ENCODE data around the gene ZC3H12C.
"Not testable (repeated sequence)": the region's sequence is repeated elsewhere in the genome, so short reads cannot be mapped to it uniquely, and the experiment has no call there.

Gene ZC3H12C

DNA sequence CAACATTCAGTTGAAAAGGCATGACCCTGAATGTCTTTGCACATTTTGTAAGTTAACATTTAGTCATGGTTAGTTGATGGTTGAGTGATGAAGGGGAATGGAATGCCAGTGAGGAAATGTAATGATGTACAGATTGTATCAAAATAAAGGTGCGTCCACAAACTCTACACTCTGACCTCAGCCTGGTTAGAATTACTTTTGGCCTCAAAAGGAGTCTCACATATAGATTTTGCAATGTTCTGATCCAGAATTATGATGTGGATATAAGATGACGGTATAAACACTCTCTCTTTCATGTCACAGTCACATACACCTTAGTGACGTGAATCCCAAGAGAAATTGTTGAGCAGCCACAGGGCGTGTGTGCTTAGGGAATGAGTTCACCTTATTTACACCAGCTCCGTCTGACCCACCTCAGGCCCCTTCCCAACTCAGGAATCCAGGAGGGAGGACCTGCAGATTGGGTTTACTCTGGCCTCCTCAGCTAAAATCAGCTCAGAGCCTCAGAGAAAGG, 103.1 kb downstream of the ZC3H12C start:
- H3K9me3 Mint-ChIP-seq, result no peaks in the 10 kb centered on the region
- no peak overlapping the region for H3K27ac Mint-ChIP-seq
- peaks cover 7% of the 10 kb centered on the region for H3K4me1 Mint-ChIP-seq
- H3K4me3 Mint-ChIP-seq, result no peak overlapping the region
- no peaks in the 10 kb centered on the region for H3K27me3 Mint-ChIP-seq
- no peaks in the 10 kb centered on the region for H3K36me3 Mint-ChIP-seq

GRCh38 chr11:110196884-110197420, 103.8 kb downstream of the ZC3H12C start:
- no peak overlapping the region for H3K27ac Mint-ChIP-seq

DNA sequence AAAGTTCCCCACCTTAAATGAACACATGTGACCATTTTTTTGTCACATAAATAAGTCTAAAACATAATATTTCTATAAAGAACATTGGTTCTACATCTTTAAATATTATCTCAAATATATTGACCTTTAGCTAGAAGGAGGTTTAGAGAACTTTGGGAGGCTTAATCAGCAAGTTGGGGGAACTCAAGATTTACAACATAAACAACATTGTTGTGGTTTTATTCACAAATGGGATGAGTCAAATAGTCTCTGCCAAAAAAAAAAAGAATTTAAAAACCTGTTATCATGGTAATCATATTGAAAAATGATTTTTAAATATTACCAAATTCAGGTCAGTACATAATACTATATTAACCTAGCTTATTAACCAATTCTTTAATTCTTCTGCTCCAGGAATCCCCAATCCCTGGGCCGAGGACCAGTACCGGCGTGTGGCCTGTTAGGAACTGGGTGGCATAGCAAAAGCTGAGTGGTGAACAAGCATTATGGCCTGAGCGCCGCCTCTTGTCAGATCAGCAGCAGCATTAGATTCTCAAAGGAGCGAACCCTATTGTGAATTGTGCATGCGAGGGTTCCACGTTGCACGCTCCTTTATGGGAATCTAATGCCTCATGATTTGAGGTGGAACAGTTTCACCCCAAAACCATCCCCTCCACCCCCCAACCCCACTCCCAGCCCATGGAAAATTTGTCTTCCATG, 105.0 kb downstream of the ZC3H12C start:
- Mint-ChIP-seq H3K4me3 (no peak overlapping the region), H3K27ac (no peak overlapping the region), H3K36me3 (no peaks in the 10 kb centered on the region), H3K27me3 (no peaks in the 10 kb centered on the region), H3K9me3 (no peaks in the 10 kb centered on the region), H3K4me1 (no peaks in the 10 kb centered on the region)

More at GRCh38 chr11:110196884-110197420, 103.8 kb downstream of the ZC3H12C start:
- Mint-ChIP-seq H3K27me3 (no peaks in the 10 kb centered on the region), H3K36me3 (no peaks in the 10 kb centered on the region), H3K4me3 (no peak overlapping the region), H3K9me3 (no peaks in the 10 kb centered on the region), H3K4me1 (peaks cover 7% of the 10 kb centered on the region)

GRCh38 chr11:110199184-110199981, 106.2 kb downstream of the ZC3H12C start:
- Mint-ChIP-seq H3K27me3 (no peaks in the 10 kb centered on the region), H3K27ac (no peak overlapping the region), H3K4me1 (no peaks in the 10 kb centered on the region), H3K4me3 (no peak overlapping the region), H3K9me3 (no peaks in the 10 kb centered on the region), H3K36me3 (no peaks in the 10 kb centered on the region)

DNA sequence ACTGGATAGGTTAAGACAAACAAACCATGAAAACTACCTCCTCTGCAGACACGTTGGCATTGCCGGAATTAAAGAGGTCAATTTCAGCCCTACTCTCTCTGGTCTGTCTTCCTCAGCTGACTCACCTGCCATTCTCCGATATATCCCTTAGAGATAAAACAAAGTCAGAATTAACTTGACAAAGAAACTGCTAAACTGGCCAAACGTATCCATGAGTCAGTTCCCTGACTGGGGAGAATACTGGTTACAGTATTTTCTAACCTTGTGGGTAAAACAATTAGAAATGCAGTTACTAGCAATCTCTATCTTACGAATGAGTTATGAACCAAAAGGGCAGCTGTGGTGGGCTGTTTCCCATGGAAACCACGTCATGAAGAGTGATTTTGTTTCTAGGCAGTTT, 107.0 kb downstream of the ZC3H12C start:
- Mint-ChIP-seq H3K9me3 (no peaks in the 10 kb centered on the region), H3K36me3 (no peaks in the 10 kb centered on the region), H3K27ac (no peak overlapping the region), H3K4me1 (no peaks in the 10 kb centered on the region), H3K27me3 (no peaks in the 10 kb centered on the region), H3K4me3 (no peak overlapping the region)

DNA sequence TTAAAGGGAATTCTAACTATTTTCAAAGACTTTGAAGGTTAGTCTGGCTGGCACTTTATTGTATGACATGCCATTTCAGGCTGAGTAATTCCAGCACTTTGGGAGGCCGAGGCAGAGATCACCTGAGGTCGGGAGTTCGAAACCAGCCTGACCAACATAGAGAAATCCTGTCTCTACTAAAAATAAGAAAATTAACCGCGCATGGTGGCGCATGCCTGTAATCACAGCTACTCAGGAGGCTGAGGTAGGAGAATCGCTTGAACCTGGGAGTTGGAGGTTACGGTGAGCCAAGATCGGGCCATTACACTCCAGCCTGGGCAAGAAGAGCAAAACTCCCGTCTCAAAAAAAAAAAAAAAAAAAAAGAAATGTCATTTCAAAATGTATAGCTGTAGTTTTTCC, 107.6 kb downstream of the ZC3H12C start:
- Mint-ChIP-seq H3K9me3 (no peaks in the 10 kb centered on the region), H3K4me3 (no peak overlapping the region), H3K27ac (no peak overlapping the region), H3K4me1 (no peaks in the 10 kb centered on the region), H3K27me3 (no peaks in the 10 kb centered on the region), H3K36me3 (no peaks in the 10 kb centered on the region)

- no peak overlapping the region for H3K4me3 Mint-ChIP-seq
- H3K27me3 Mint-ChIP-seq, result no peaks in the 10 kb centered on the region
- H3K9me3 Mint-ChIP-seq, result no peaks in the 10 kb centered on the region
- no peaks in the 10 kb centered on the region for H3K36me3 Mint-ChIP-seq
- no peak overlapping the region for H3K27ac Mint-ChIP-seq
- no peaks in the 10 kb centered on the region for H3K4me1 Mint-ChIP-seq
These were observed 113.9 kb downstream of the ZC3H12C start for GRCh38 chr11:110207123-110207522.

GRCh38 chr11:110208678-110209312, 115.6 kb downstream of the ZC3H12C start:
- not testable (repeated sequence) for H3K9me3 Mint-ChIP-seq, H3K4me1 Mint-ChIP-seq, H3K36me3 Mint-ChIP-seq, H3K27ac Mint-ChIP-seq, H3K27me3 Mint-ChIP-seq
- peak overlapping the region; percentile 44 for H3K4me3 Mint-ChIP-seq

DNA sequence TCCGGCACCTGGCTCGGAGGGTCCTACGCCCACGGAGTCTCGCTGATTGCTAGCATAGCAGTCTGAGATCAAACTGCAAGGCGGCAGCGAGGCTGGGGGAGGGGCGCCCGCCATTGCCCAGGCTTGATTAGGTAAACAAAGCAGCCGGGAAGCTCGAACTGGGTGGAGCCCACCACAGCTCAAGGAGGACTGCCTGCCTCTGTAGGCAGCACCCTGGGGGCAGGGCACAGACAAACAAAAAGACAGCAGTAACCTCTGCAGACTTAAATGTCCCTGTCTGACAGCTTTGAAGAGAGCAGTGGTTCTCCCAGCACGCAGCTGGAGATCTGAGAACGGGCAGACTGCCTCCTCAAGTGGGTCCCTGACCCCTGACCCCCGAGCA, 116.1 kb downstream of the ZC3H12C start:
- not testable (repeated sequence) for H3K4me3 Mint-ChIP-seq, H3K9me3 Mint-ChIP-seq, H3K4me1 Mint-ChIP-seq, H3K27ac Mint-ChIP-seq, H3K27me3 Mint-ChIP-seq, H3K36me3 Mint-ChIP-seq

DNA sequence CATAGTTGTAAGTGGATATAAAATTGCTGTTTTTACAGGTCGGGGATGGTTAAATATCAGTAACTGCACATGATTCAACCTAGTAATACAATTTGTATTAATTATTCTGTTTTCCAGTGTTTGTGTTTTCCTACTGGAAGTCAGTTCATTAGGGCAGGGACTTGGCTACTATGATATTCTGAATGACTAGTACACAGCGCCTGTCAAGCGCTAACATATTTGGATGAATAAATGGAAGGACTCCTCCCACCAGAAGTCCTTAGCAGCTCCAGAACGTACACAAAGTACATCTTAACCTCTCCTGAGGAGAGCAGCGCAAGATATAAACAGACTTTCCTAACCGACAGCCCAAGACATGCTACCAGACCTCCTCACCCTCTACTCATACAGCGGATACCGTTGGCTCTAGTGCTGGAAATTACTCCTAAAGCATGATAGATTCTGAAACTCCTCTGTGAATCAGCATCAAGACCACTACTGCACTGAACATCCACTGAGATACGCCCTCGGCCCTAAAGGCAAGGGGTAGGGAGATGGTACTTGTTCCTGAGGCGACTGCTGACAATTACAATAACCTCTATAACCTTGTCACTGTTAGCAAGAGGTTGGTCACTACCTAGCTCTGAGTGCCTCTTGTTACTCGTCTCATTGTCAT, 124.2 kb downstream of the ZC3H12C start:
- Mint-ChIP-seq H3K27me3 (no peaks in the 10 kb centered on the region), H3K36me3 (peaks cover 4% of the 10 kb centered on the region), H3K4me3 (no peak overlapping the region), H3K27ac (no peak overlapping the region), H3K9me3 (no peaks in the 10 kb centered on the region), H3K4me1 (no peaks in the 10 kb centered on the region)

GRCh38 chr11:110217936-110218335, 124.7 kb downstream of the ZC3H12C start:
- H3K27ac Mint-ChIP-seq, result no peak overlapping the region

GRCh38 chr11:110219006-110219785, 126.0 kb downstream of the ZC3H12C start:
- H3K4me3 Mint-ChIP-seq, result no peak overlapping the region
- H3K4me1 Mint-ChIP-seq, result no peaks in the 10 kb centered on the region
- H3K27ac Mint-ChIP-seq, result no peak overlapping the region

More at GRCh38 chr11:110217936-110218335, 124.7 kb downstream of the ZC3H12C start:
- no peaks in the 10 kb centered on the region for H3K27me3 Mint-ChIP-seq
- H3K9me3 Mint-ChIP-seq, result no peaks in the 10 kb centered on the region
- H3K4me1 Mint-ChIP-seq, result no peaks in the 10 kb centered on the region
- H3K4me3 Mint-ChIP-seq, result no peak overlapping the region
- H3K36me3 Mint-ChIP-seq, result peaks cover 4% of the 10 kb centered on the region

More at GRCh38 chr11:110219006-110219785, 126.0 kb downstream of the ZC3H12C start:
- H3K36me3 Mint-ChIP-seq, result peaks cover 4% of the 10 kb centered on the region
- H3K27me3 Mint-ChIP-seq, result no peaks in the 10 kb centered on the region
- H3K9me3 Mint-ChIP-seq, result no peaks in the 10 kb centered on the region

Data from activated naive CD4-positive, alpha-beta T cell treated with anti-CD3 and anti-CD28 coated beads, Interleukin-2, amount 50 U/mL, for 24 hours (primary cell).